ENCODE measurements around the gene ZC3H7B. TPM values are rescaled to one million over a fixed set of nuclear protein-coding genes. Genes with fewer than 3 reads are reported as not detected.

ZC3H7B gene
- total and polyA plus RNA-seq, 2 experiments from 2014 or later = 5.7 to 61.5 TPM

- Histone ChIP-seq H3K4me3 (no peak overlapping the region), H3K36me3 (ENCODE audit: insufficient read depth) (peaks cover 81% of the 10 kb centered on the region), H3K27ac (ENCODE audit: low read depth) (no peak overlapping the region), H4K20me1 (replicated peaks; ENCODE audit: insufficient read depth) (peaks cover 26% of the 10 kb centered on the region), H2AFZ (no peak overlapping the region), H3K4me2 (no peak overlapping the region), H3K9me2 (ENCODE audit: insufficient read depth) (no peaks in the 10 kb centered on the region), H3K79me2 (replicated peaks; ENCODE audit: insufficient read depth) (peaks cover 20% of the 10 kb centered on the region; the same call in 1 of the 2 replicates), H3K4me1 (ENCODE audit: insufficient read depth) (no peaks in the 10 kb centered on the region), H3K27me3 (ENCODE audit: insufficient read depth) (no peaks in the 10 kb centered on the region), H3F3A (replicated peaks; ENCODE audit: low read depth) (0 out of 2 replicates have a peak, but pooled peaks cover 21% of the 10 kb centered on the region)
- Mint-ChIP-seq H3K4me3 (no peak overlapping the region), H3K27ac (no peak overlapping the region), H3K27me3 (ENCODE audit: insufficient read depth, low read depth, poor library complexity) (peaks cover 8% of the 10 kb centered on the region), H3K9me3 (no peaks in the 10 kb centered on the region), H3K4me1 (no peaks in the 10 kb centered on the region; the same call in 2 of the 3 replicates), H3K36me3 (ENCODE audit: low read depth) (peaks cover 82% of the 10 kb centered on the region)
- TF ChIP-seq STAT1 (IDR thresholded peaks at IDR 0.05; ENCODE audit: unreplicated experiment) (no peak), ETS1 (IDR thresholded peaks at IDR 0.05) (no peak), ZNF331 (CRISPR knock-in tag; IDR thresholded peaks at IDR 0.05; ENCODE audit: low read depth) (no peak), EZH2phosphoT487 (IDR thresholded peaks at IDR 0.05; ENCODE audit: unreplicated experiment) (no peak)
- no peak for DNase-seq (ENCODE audit: low spot score)
- peak; percentile 54 for ATAC-seq
Measured at GRCh38 chr22:41271787-41272186, 29.5 kb upstream of the ZC3H7B start.

- H3K4me1 ChIP-seq (ENCODE audit: insufficient read depth) = no peaks in the 10 kb centered on the region
- peaks cover 27% of the 10 kb centered on the region for H4K20me1 ChIP-seq (replicated peaks; ENCODE audit: insufficient read depth)
- H3K79me2 ChIP-seq (replicated peaks; ENCODE audit: insufficient read depth) = peaks cover 23% of the 10 kb centered on the region
- DNase-seq (ENCODE audit: low spot score) (no peak), ATAC-seq (no peak)
- Mint-ChIP-seq H3K4me1 (no peaks in the 10 kb centered on the region; the same call in 2 of the 3 replicates), H3K9me3 (no peaks in the 10 kb centered on the region), H3K36me3 (ENCODE audit: low read depth) (peaks cover 80% of the 10 kb centered on the region), H3K27ac (no peak overlapping the region; the same call in 1 of the 2 replicates), H3K27me3 (ENCODE audit: insufficient read depth, low read depth, poor library complexity) (peaks cover 8% of the 10 kb centered on the region), H3K4me3 (no peak overlapping the region)
- no peak overlapping the region for H3K4me3 ChIP-seq
- H3K27me3 ChIP-seq (ENCODE audit: insufficient read depth) = no peaks in the 10 kb centered on the region
- 0 out of 2 replicates have a peak, but pooled peaks cover 22% of the 10 kb centered on the region for H3F3A ChIP-seq (replicated peaks; ENCODE audit: low read depth)
- no peak overlapping the region for H3K4me2 ChIP-seq
- no peaks in the 10 kb centered on the region for H3K9me2 ChIP-seq (ENCODE audit: insufficient read depth)
- no peak overlapping the region for H2AFZ ChIP-seq
- no peak for TF ChIP-seq ZNF114 (CRISPR knock-in tag; IDR thresholded peaks at IDR 0.05)
- TF ChIP-seq ETS1 (IDR thresholded peaks at IDR 0.05) = no peak
- no peak overlapping the region; the same call in 1 of the 2 replicates for H3K27ac ChIP-seq (ENCODE audit: low read depth)
- peaks cover 83% of the 10 kb centered on the region for H3K36me3 ChIP-seq (ENCODE audit: insufficient read depth)
Measured at GRCh38 chr22:41273128-41273527, 28.2 kb upstream of the ZC3H7B start.

- Mint-ChIP-seq H3K36me3 (ENCODE audit: low read depth) (peaks cover 84% of the 10 kb centered on the region), H3K27me3 (ENCODE audit: insufficient read depth, low read depth, poor library complexity) (peaks cover 8% of the 10 kb centered on the region), H3K4me3 (no peak overlapping the region), H3K9me3 (no peaks in the 10 kb centered on the region), H3K27ac (no peak overlapping the region; the same call in 1 of the 2 replicates), H3K4me1 (no peaks in the 10 kb centered on the region; the same call in 2 of the 3 replicates)
- no peak for DNase-seq (ENCODE audit: low spot score)
- Histone ChIP-seq H4K20me1 (replicated peaks; ENCODE audit: insufficient read depth) (peaks cover 27% of the 10 kb centered on the region), H3K4me1 (ENCODE audit: insufficient read depth) (no peaks in the 10 kb centered on the region), H3K27me3 (ENCODE audit: insufficient read depth) (no peaks in the 10 kb centered on the region), H3F3A (replicated peaks; ENCODE audit: low read depth) (0 out of 2 replicates have a peak, but pooled peaks cover 20% of the 10 kb centered on the region), H3K9me2 (ENCODE audit: insufficient read depth) (no peaks in the 10 kb centered on the region), H3K79me2 (replicated peaks; ENCODE audit: insufficient read depth) (peaks cover 23% of the 10 kb centered on the region), H3K4me2 (no peak overlapping the region), H2AFZ (no peak overlapping the region), H3K27ac (ENCODE audit: low read depth) (no peak overlapping the region), H3K36me3 (ENCODE audit: insufficient read depth) (peaks cover 83% of the 10 kb centered on the region), H3K4me3 (no peak overlapping the region)
- TF ChIP-seq ZNF331 (CRISPR knock-in tag; IDR thresholded peaks at IDR 0.05; ENCODE audit: low read depth) (no peak), POLR2AphosphoS5 (IDR thresholded peaks at IDR 0.05; ENCODE audit: low read depth) (no peak), EZH2phosphoT487 (IDR thresholded peaks at IDR 0.05; ENCODE audit: unreplicated experiment) (no peak), CTCF (conservative IDR thresholded peaks at IDR 0.05; ENCODE audit: low read depth in 2 of 2) (no peak), REST (IDR thresholded peaks at IDR 0.05; ENCODE audit: unreplicated experiment) (no peak), ZNF114 (CRISPR knock-in tag; IDR thresholded peaks at IDR 0.05) (no peak)
- ATAC-seq = no peak
Measured at GRCh38 chr22:41274856-41275255, 26.5 kb upstream of the ZC3H7B start.
